ENCODE data around the gene UBE2H.
"Not testable (repeated sequence)": the region's sequence is repeated elsewhere in the genome, so short reads cannot be mapped to it uniquely, and the experiment has no call there.

The UBE2H gene

DNA sequence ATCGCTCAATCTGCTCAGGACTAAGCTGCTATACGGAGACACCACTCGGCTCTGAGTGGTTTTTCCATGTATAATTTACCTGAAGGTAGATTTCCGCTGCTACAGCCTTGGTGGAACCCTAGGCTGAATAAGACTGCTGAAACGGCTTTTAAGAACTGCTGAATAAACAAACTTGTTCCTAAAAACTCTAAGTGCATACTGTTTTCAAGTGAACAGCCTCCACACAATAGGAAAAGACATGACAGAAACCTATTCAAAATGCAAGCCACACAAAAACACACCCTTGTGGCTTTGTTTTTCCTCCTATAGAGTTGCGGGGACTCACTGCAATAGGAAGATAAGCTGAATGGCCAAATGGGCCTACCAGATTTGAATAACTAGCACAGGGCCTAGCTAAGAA, 117.2 kb downstream of the UBE2H start:
- TF ChIP-seq, protein P1, sequence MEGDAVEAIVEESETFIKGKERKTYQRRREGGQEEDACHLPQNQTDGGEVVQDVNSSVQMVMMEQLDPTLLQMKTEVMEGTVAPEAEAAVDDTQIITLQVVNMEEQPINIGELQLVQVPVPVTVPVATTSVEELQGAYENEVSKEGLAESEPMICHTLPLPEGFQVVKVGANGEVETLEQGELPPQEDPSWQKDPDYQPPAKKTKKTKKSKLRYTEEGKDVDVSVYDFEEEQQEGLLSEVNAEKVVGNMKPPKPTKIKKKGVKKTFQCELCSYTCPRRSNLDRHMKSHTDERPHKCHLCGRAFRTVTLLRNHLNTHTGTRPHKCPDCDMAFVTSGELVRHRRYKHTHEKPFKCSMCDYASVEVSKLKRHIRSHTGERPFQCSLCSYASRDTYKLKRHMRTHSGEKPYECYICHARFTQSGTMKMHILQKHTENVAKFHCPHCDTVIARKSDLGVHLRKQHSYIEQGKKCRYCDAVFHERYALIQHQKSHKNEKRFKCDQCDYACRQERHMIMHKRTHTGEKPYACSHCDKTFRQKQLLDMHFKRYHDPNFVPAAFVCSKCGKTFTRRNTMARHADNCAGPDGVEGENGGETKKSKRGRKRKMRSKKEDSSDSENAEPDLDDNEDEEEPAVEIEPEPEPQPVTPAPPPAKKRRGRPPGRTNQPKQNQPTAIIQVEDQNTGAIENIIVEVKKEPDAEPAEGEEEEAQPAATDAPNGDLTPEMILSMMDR (IDR thresholded peaks at IDR 0.05; ENCODE audit: control extremely low read depth, extremely low read depth, low read depth, missing control alignments): no peak
- DNase-seq (ENCODE audit: extremely low spot score): no peak
- POLR2A ChIA-PET: no interaction called here
- CTCF ChIA-PET: interaction anchor here (1.3 to 3.9 kb wide), 4 partner anchors 10 to 468 kb away, joined by 3 to 28 read pairs (median 4); no protein-coding TSS in a partner anchor

DNA sequence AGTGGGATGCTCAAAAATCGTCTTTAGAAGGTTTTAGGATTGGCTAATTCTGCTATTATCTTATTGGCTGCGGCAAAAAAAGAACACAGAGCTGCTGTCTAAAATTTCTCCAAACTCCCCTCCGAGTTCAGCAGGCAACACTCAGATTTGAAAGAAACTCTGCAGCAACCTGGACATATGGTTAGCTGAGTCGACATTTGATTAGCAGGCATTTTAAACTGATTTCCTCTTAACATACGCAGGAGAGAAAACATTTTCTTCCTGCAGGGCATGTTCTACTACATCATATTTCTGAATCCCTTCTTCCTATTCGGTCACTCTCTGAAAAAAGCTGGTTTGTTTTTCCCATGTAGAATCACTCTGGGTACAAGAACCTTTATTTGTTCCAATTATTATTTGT, 119.4 kb downstream of the UBE2H start:
- POLR2A ChIA-PET; CTCF ChIA-PET; DNase-seq (ENCODE audit: extremely low spot score): not testable (repeated sequence)

DNA sequence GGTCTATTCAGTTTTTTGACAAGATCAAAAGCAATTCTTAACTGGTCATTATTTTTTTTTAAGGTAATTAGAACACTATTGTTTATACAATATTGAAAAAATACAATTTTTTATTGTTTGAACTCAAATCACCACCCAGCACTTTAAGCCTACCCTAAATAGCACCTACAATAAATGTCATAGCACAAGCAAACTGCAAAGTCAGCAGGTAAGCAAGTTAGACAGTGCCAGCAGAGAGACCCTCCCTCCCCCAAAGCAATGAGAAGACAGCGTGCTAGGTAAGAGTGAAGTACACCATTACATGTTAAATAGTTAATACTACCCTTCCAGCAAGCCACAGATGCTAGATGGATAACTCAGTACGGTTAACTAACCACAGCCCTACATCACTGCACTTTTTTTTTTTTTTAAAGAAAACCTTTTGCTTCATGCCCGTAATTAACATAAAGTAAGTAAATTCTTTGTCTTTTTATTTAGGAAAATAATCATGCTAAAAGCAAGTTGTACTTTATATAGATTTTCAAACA, 120.0 kb downstream of the UBE2H start:
- TF ChIP-seq, protein P1 (IDR thresholded peaks at IDR 0.05; ENCODE audit: control extremely low read depth, extremely low read depth, low read depth, missing control alignments): no peak
- ChIA-PET POLR2A (no interaction called here), CTCF (interaction anchor here (1.5 kb wide), 1 partner anchor 19 kb away, joined by 4 read pairs; no protein-coding TSS in a partner anchor)
- no peak for DNase-seq (ENCODE audit: extremely low spot score)

DNA sequence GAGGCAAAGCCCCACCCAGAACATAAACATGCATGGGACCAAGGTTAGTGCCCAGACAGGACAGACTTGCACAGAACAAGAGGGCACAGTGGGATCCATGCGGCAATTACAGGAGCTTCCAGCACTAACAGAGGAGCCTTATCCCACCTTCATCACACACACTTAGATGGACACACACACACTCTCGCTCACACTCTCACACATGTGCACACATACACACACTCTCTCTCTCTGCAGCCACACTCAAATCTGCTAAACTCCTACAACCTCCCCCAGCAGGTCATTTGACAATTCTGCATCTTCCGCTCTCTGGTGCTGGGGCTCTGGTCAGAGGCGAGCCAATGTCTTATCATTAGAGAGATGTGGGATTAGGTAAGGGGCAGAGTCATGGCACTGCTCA, 120.5 kb downstream of the UBE2H start:
- POLR2A ChIA-PET: no interaction called here
- TF ChIP-seq, protein P1 (IDR thresholded peaks at IDR 0.05; ENCODE audit: control extremely low read depth, extremely low read depth, low read depth, missing control alignments): no peak
- no peak for DNase-seq (ENCODE audit: extremely low spot score)
- CTCF ChIA-PET: interaction anchor here (0.8 to 5.0 kb wide), 3 partner anchors 8 to 178 kb away, joined by 3 to 39 read pairs (median 4); no protein-coding TSS in a partner anchor

DNA sequence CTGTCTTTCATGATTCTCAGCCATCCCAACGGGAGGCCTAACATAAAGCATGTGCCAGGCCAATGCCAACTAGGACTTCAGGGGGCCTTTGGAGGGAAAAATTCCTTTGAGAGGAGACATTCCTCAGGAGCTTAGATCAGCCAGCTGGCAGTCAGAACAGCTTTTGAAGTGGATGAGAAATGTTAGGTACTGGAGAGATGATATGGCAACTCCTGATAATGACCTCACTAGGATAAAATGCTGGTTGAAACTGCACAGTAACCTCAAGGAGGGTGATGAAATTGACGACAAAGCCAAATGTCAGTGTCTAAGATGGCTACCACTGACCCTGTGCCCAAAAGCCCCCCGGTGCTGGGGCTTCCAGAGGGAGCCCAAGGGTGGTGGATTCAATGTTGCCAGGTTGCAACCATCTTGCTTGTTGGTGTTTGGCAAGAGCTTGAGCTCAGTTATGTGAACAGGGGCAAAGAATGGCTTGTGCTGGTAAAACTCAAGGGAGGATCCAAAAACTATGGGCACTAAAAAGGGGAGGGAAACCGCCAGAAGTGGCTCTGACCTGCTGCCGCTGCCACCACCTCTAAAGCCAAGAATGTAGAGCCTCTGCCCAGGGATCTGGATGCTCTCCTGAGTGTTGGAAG, 121.2 kb downstream of the UBE2H start:
- no peak for DNase-seq (ENCODE audit: extremely low spot score)
- ChIA-PET CTCF (interaction anchor here (0.6 to 5.0 kb wide), 6 partner anchors 8 to 182 kb away, joined by 3 to 39 read pairs (median 4); no protein-coding TSS in a partner anchor), POLR2A (no interaction called here)
- TF ChIP-seq, protein P1 (IDR thresholded peaks at IDR 0.05; ENCODE audit: control extremely low read depth, extremely low read depth, low read depth, missing control alignments): no peak

DNA sequence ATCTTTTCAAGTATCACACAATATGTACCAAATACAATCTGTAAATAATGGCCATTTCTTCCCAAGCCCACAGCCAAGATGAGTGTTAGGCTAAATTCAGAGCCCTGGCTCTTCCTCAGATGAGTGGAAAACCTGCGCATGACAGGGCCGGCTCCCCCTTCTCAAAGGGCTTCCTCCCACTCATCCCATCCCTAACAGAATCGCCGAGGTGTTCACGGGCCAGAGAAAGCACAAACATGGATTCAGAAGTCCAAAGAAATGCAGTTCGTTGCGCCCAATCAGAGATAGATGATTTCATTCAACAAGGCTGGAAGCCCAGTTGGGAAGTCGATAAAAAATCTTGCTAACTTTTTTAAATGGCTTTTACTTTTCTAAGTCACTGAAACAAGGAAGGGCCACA, 121.8 kb downstream of the UBE2H start:
- no peak for DNase-seq (ENCODE audit: extremely low spot score)
- POLR2A ChIA-PET: no interaction called here
- TF ChIP-seq, protein P1 (IDR thresholded peaks at IDR 0.05; ENCODE audit: control extremely low read depth, extremely low read depth, low read depth, missing control alignments): no peak

More for the DNA sequence above, 121.8 kb downstream of the UBE2H start:
- CTCF ChIA-PET: interaction anchor here (0.7 to 5.0 kb wide), 19 partner anchors 7 to 463 kb away, joined by 3 to 39 read pairs (median 5); partner anchors contain the start of gene NRF1

All from GM10248 (cell line).